Ishikawa (cell line): Measurements from ENCODE around the gene CPD.

Experiments
- CEBPB ChIP-seq: IDR thresholded peaks from 2 replicates; pipeline ENCODE4 v1.6.1; 2012
- CREB1 ChIP-seq: IDR thresholded peaks from 2 replicates; pipeline ENCODE4 v1.6.1; 2012; ENCODE audit warnings: low read depth
- EGR1 ChIP-seq: IDR thresholded peaks from 2 replicates; pipeline ENCODE4 v1.6.1; 2012
- EP300 ChIP-seq: IDR thresholded peaks from 2 replicates; pipeline ENCODE4 v1.6.1; 2012; ENCODE audit warnings: borderline replicate concordance
- FOXM1 ChIP-seq: IDR thresholded peaks from 2 replicates; pipeline ENCODE4 v1.6.1; 2012; ENCODE audit warnings: low read depth, borderline replicate concordance
- MAX ChIP-seq: IDR thresholded peaks from 2 replicates; pipeline ENCODE4 v1.6.1; 2012
- NFIC ChIP-seq: IDR thresholded peaks from 2 replicates; pipeline ENCODE4 v1.6.1; 2012
- RAD21 ChIP-seq: IDR thresholded peaks from 2 replicates; pipeline ENCODE4 v1.6.1; 2012; ENCODE audit warnings: low read depth
- REST ChIP-seq: IDR thresholded peaks from 2 replicates; pipeline ENCODE4 v1.6.1; 2012; ENCODE audit warnings: low read depth, mild to moderate bottlenecking
- TAF1 ChIP-seq: IDR thresholded peaks from 2 replicates; pipeline ENCODE4 v1.6.1; 2012; ENCODE audit warnings: low read depth, mild to moderate bottlenecking
- TCF12 ChIP-seq: IDR thresholded peaks from 2 replicates; pipeline ENCODE4 v1.6.1; 2012; ENCODE audit warnings: low read depth
- TEAD4 ChIP-seq: IDR thresholded peaks from 2 replicates; pipeline ENCODE4 v1.6.1; 2012
- USF1 ChIP-seq: IDR thresholded peaks from 2 replicates; pipeline ENCODE4 v1.6.1; 2012
- YY1 ChIP-seq: IDR thresholded peaks from 2 replicates; pipeline ENCODE4 v1.6.1; 2012; ENCODE audit warnings: low read depth
- ZBTB7A ChIP-seq: IDR thresholded peaks from 2 replicates; pipeline ENCODE4 v1.6.1; 2012; ENCODE audit warnings: low read depth

CPD gene

DNA sequence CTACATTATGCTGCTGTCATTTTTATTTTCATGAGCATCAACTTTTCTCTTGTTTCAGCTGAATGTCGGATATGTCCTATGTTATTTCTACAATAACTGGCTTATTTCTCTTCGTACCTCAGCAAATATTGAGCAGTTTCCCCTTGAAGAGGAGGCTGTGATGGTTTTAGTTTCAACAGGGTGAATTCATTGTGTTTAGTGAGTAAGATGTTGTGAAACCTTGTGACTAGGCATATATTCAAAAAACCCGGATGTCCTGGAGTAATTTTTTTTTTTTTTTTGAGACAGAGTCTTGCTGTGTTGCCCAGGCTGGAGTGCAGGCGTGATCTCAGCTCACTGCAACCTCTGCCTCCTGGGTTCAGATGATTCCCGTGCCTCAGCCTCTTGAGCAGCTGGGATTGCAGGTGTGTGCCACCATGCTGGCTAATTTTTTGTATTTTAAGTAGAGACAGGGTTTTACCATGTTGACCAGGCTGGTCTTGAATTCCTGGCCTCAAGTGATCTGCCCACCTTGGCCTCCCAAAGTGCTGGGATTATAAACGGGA is 11.1 kb downstream of the CPD start:
- no peak for TF ChIP-seq CREB1
- no peak for TF ChIP-seq USF1
- TF ChIP-seq EGR1: no peak
- no peak for TF ChIP-seq RAD21
- TF ChIP-seq ZBTB7A: no peak
- TF ChIP-seq FOXM1: no peak
- no peak for TF ChIP-seq TAF1
- no peak for TF ChIP-seq TEAD4
- no peak for TF ChIP-seq YY1
- no peak for TF ChIP-seq REST
- TF ChIP-seq TCF12: no peak

- TF ChIP-seq CREB1: no peak
- TF ChIP-seq TAF1: no peak
- no peak for TF ChIP-seq EP300
- no peak for TF ChIP-seq YY1
- TF ChIP-seq TCF12: no peak
- no peak for TF ChIP-seq RAD21
- TF ChIP-seq USF1: no peak
- TF ChIP-seq NFIC: no peak
- no peak for TF ChIP-seq MAX
- no peak for TF ChIP-seq ZBTB7A
- no peak for TF ChIP-seq EGR1
- TF ChIP-seq TEAD4: no peak
- TF ChIP-seq CEBPB: no peak
- TF ChIP-seq REST: no peak
- no peak for TF ChIP-seq FOXM1
Observed at GRCh38 chr17:30391534-30391933, 12.8 kb downstream of the CPD start.

DNA sequence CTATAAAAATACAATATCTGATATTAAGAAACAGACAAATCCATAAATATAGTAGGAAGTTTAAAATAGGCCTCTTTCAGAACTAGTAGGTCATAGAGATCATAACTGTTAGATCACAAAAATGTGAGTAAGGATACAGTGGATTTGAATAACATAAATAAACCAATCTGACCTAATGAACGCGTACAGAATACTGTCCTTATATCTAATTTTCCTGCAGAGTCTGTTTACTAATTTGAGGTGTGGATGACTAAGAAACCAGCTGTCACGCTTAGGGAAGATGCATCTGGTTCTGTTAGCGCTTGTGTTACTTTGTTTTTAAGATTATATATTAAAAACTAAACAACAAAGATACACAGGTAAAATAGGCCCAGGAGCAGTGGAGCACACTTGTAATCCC is 14.8 kb downstream of the CPD start:
- TF ChIP-seq FOXM1: no peak
- TF ChIP-seq EP300: no peak
- TF ChIP-seq CREB1: no peak
- no peak for TF ChIP-seq YY1
- TF ChIP-seq ZBTB7A: no peak
- no peak for TF ChIP-seq MAX
- no peak for TF ChIP-seq NFIC
- TF ChIP-seq CEBPB: no peak
- TF ChIP-seq USF1: no peak
- TF ChIP-seq REST: no peak
- TF ChIP-seq TCF12: no peak
- TF ChIP-seq TAF1: no peak
- TF ChIP-seq TEAD4: no peak
- TF ChIP-seq EGR1: no peak
- no peak for TF ChIP-seq RAD21
